Measurements from ENCODE around the gene PCF11.

DNA sequence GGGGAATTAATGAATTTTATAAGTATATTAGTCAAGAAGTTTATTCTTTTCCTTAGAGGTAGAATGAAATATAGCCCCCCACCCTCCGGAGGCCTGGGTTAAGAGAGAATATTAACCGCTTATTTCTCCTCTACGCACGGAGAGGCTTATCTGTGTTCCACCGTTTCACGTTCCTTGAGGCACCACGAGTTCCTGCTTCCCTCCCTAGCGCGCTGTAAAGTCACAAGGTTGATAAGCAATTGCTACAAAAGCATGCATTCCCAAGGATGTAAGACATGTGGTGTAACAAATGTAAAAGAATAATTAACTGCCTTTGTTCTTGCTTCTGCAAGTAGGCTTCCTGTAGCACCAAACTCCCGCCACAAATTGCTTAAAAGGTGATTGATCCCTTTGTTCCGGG is 35.1 kb downstream of the PCF11 start:
- TF ChIP-seq, protein P1, sequence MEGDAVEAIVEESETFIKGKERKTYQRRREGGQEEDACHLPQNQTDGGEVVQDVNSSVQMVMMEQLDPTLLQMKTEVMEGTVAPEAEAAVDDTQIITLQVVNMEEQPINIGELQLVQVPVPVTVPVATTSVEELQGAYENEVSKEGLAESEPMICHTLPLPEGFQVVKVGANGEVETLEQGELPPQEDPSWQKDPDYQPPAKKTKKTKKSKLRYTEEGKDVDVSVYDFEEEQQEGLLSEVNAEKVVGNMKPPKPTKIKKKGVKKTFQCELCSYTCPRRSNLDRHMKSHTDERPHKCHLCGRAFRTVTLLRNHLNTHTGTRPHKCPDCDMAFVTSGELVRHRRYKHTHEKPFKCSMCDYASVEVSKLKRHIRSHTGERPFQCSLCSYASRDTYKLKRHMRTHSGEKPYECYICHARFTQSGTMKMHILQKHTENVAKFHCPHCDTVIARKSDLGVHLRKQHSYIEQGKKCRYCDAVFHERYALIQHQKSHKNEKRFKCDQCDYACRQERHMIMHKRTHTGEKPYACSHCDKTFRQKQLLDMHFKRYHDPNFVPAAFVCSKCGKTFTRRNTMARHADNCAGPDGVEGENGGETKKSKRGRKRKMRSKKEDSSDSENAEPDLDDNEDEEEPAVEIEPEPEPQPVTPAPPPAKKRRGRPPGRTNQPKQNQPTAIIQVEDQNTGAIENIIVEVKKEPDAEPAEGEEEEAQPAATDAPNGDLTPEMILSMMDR (IDR thresholded peaks at IDR 0.05): no peak
- TF ChIP-seq POLR2A (IDR thresholded peaks at IDR 0.05): no peak
